ENCODE measurements around the gene ERICH6. TPM values are rescaled to one million over a fixed set of nuclear protein-coding genes. Genes with fewer than 3 reads are reported as not detected.

Gene ERICH6
- total and polyA plus RNA-seq, 10 of the 15 experiments (the other 5 are each of a cell fraction or from before 2014, with no cell fraction given): 0.04 to 0.40 (median 0.22) TPM; not detected in 6

DNA sequence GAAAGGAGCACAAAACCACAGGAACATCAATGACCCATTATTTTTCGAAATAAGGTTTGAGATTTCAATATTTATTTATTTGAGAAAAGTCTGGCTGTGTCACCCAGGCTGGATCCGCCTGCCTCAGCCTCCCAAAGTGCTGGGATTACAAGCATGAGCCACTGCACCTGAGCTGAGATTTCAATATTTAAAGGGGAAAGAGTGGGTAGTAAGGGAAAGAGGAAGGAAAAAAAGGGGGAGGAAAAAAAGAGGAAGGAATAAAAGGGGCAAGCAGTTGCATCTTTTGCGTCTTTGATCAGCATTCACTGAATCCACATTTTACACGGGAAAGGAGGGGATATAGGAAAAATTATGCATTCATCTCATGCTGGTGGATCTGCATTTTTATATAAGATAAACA is 47.4 kb downstream of the ERICH6 start:
- Histone ChIP-seq H3K9ac (ENCODE audit: control insufficient read depth, insufficient read depth, low read length) (no peak overlapping the region), H4K20me1 (ENCODE audit: control insufficient read depth, insufficient read depth) (no peaks in the 10 kb centered on the region), H3K4me3 (no peak overlapping the region), H3K36me3 (ENCODE audit: control insufficient read depth in 2 of 2, insufficient read depth in 2 of 2, low read length in 1 of 2) (no peaks in the 10 kb centered on the region), H3K9me3 (replicated peaks; ENCODE audit: control insufficient read depth, insufficient read depth, low read length) (no peaks in the 10 kb centered on the region), H3K27me3 (replicated peaks in 1 of 2; ENCODE audit: control insufficient read depth in 2 of 2, insufficient read depth in 2 of 2, low read length in 1 of 2) (no peaks in the 10 kb centered on the region), H3K4me2 (ENCODE audit: control insufficient read depth, insufficient read depth) (no peak overlapping the region), H2AFZ (ENCODE audit: control insufficient read depth, low read depth, low read length) (no peak overlapping the region), H3K4me1 (ENCODE audit: control insufficient read depth, insufficient read depth, low read length) (peaks cover 8% of the 10 kb centered on the region; the same call in 1 of the 2 replicates), H3K79me2 (ENCODE audit: control insufficient read depth, insufficient read depth, low read length) (no peaks in the 10 kb centered on the region), H3K27ac (ENCODE audit: control insufficient read depth, insufficient read depth) (no peak overlapping the region)
- POLR2A ChIA-PET: no interaction called here
- intact Hi-C loops (cut with micrococcal nuclease; ENCODE audit: unreplicated experiment) (no loop called here), in situ Hi-C loops (cut with MboI) (no loop called here)
- WGBS (ENCODE audit: insufficient coverage, insufficient replicate concordance, low lambda C conversion rate, missing lambda C conversion rate): 70% methylated on average over 4 of the region's 4 CpGs
- DNase-seq (ENCODE audit: low read depth, low spot score) (no peak), ATAC-seq (no peak), FAIRE-seq (no peak)
- SMC1A ChIA-PET (ENCODE audit: uncharacterized antibody, unreplicated experiment): interaction anchor here (1.1 kb wide), 1 partner anchor 42 kb away, joined by 3 read pairs; no protein-coding TSS in a partner anchor
- TF ChIP-seq TAF1 (IDR thresholded peaks at IDR 0.05; ENCODE audit: borderline replicate concordance, low read depth, low read length) (no peak), JUNB (IDR thresholded peaks at IDR 0.05) (no peak), GABPA (IDR thresholded peaks at IDR 0.05; ENCODE audit: low read depth) (no peak), ZNF207 (IDR thresholded peaks at IDR 0.05; ENCODE audit: borderline replicate concordance) (no peak), SP1 (IDR thresholded peaks at IDR 0.05; ENCODE audit: low read depth, low read length) (no peak), PML (IDR thresholded peaks at IDR 0.05; ENCODE audit: low read length) (no peak), RAD51 (IDR thresholded peaks at IDR 0.05) (no peak)
- CTCF ChIA-PET: interaction anchor here (1.3 kb wide), 1 partner anchor 25 kb away, joined by 3 read pairs; no protein-coding TSS in a partner anchor
- BruUV-seq (replicated peaks): no TSS peak
- RAD21 ChIA-PET (ENCODE audit: unreplicated experiment): no interaction called here

DNA sequence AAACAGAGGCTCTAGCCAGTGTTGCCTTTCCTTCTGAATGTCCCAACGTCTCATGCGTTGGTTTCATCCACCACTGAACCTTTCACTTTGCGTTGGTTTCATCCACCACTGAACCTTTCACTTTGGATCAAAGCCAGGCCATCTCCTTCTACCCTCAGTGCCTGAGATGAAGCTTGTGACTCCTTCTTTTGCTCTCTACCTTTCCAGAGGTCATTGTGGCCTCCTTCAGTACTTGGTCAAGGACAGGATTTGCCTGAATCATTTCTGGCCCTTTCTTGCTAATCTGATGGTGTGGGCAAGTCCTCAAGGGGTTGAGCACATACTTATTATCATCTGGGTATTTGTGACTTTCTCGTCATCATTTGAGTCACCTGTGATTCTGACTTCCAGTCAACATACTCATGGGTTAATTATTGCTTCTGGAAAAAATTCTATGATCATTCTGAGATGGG is 50.6 kb downstream of the ERICH6 start:
- ChIA-PET POLR2A (no interaction called here), CTCF (no interaction called here), RAD21 (ENCODE audit: unreplicated experiment) (no interaction called here), SMC1A (ENCODE audit: uncharacterized antibody, unreplicated experiment) (no interaction called here)
- Histone ChIP-seq H3K9ac (ENCODE audit: control insufficient read depth, insufficient read depth, low read length) (no peak overlapping the region), H3K9me3 (replicated peaks; ENCODE audit: control insufficient read depth, insufficient read depth, low read length) (no peaks in the 10 kb centered on the region), H3K36me3 (ENCODE audit: control insufficient read depth in 2 of 2, insufficient read depth in 2 of 2, low read length in 1 of 2) (no peaks in the 10 kb centered on the region), H3K4me3 (no peak overlapping the region), H3K27me3 (replicated peaks in 1 of 2; ENCODE audit: control insufficient read depth in 2 of 2, insufficient read depth in 2 of 2, low read length in 1 of 2) (no peaks in the 10 kb centered on the region), H4K20me1 (ENCODE audit: control insufficient read depth, insufficient read depth) (no peaks in the 10 kb centered on the region), H3K79me2 (ENCODE audit: control insufficient read depth, insufficient read depth, low read length) (no peaks in the 10 kb centered on the region), H3K4me2 (ENCODE audit: control insufficient read depth, insufficient read depth) (no peak overlapping the region; the same call in 1 of the 2 replicates), H3K27ac (ENCODE audit: control insufficient read depth, insufficient read depth) (no peak overlapping the region), H2AFZ (ENCODE audit: control insufficient read depth, low read depth, low read length) (peak overlapping the region; percentile 64), H3K4me1 (ENCODE audit: control insufficient read depth, insufficient read depth, low read length) (peaks cover 8% of the 10 kb centered on the region; the same call in 1 of the 2 replicates)
- 2% methylated on average over 4 of the region's 4 CpGs for WGBS (ENCODE audit: insufficient coverage, insufficient replicate concordance, low lambda C conversion rate, missing lambda C conversion rate)
- BruUV-seq (replicated peaks): no TSS peak
- ATAC-seq: peak; percentile 73
- in situ Hi-C loops (cut with MboI): no loop called here
- FAIRE-seq: peak; percentile 81
- intact Hi-C loops (cut with micrococcal nuclease; ENCODE audit: unreplicated experiment): no loop called here
- DNase-seq (ENCODE audit: low read depth, low spot score): peak; percentile 13
- TF ChIP-seq YY1 (IDR thresholded peaks at IDR 0.05; ENCODE audit: low read depth, low read length) (no peak), RFX5 (IDR thresholded peaks at IDR 0.05; ENCODE audit: low read depth, low read length) (no peak), WRNIP1 (IDR thresholded peaks at IDR 0.05; ENCODE audit: borderline replicate concordance, low read depth, low read length) (no peak), EP300 (IDR thresholded peaks at IDR 0.05; ENCODE audit: borderline replicate concordance in 1 of 2, control insufficient read depth in 1 of 2, low read depth in 2 of 2, low read length in 2 of 2) (no peak), TAF1 (IDR thresholded peaks at IDR 0.05; ENCODE audit: borderline replicate concordance, low read depth, low read length) (no peak), SMC3 (IDR thresholded peaks at IDR 0.05; ENCODE audit: borderline replicate concordance, low read length) (no peak), E2F8 (IDR thresholded peaks at IDR 0.05; ENCODE audit: low read depth, partially characterized antibody) (no peak), MEF2A (IDR thresholded peaks at IDR 0.05; ENCODE audit: insufficient read depth, low read depth, low read length) (no peak), SP1 (IDR thresholded peaks at IDR 0.05; ENCODE audit: low read depth, low read length) (no peak)
- TF ChIP-seq, protein P1, sequence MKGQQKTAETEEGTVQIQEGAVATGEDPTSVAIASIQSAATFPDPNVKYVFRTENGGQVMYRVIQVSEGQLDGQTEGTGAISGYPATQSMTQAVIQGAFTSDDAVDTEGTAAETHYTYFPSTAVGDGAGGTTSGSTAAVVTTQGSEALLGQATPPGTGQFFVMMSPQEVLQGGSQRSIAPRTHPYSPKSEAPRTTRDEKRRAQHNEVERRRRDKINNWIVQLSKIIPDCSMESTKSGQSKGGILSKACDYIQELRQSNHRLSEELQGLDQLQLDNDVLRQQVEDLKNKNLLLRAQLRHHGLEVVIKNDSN (IDR thresholded peaks at IDR 0.05; ENCODE audit: borderline replicate concordance, extremely low read length, insufficient read depth, low read depth, low read length): no peak
